HuH-7 (cell line): ENCODE results near the gene CRB2.
"Not testable (repeated sequence)": the region's sequence is repeated elsewhere in the genome, so short reads cannot be mapped to it uniquely, and the experiment has no call there.

Experiments used
- DNase-seq: peaks from one replicate; pipeline ENCODE4 v3.0.0; 2011; ENCODE audit warnings: low spot score

Gene CRB2

GRCh38 chr9:123329329-123329955, 26.6 kb upstream of the CRB2 start:
- no peak for DNase-seq

DNA sequence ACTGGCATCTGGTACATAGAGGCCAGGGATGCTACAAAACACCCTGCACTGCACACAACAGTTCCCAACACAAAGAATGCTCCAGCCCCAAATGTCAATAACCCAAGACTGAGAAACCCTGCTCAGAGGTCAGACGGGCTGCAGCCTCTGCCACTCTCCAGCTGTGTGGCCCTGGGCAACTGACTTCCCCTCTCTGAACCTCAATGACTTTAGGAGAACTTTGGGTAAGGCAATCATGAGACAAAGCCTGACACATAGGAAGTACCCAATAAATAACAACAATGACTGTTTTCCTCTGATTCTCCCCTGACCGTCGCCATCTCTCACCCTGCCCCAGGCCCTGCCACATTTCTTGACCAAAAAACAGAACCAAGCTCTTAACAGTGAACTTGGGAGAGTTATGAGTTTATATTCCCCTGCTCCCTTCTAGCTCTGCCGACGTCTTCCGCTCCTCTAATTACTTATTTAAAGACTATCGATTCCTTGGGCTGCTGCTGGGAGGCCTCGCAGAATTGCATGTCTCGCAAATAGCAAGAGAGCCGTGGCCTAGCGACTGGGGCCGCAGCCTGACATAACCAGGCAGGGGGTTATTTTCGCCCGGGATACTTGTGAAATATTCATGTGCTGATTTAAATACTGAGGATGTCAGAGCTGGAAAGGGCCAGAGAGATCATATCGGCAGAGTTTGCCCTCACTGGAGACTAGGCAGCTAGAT, 24.5 kb upstream of the CRB2 start:
- no peak for DNase-seq

- DNase-seq: not testable (repeated sequence)
Measured at GRCh38 chr9:123333058-123333669, 22.8 kb upstream of the CRB2 start.

DNA sequence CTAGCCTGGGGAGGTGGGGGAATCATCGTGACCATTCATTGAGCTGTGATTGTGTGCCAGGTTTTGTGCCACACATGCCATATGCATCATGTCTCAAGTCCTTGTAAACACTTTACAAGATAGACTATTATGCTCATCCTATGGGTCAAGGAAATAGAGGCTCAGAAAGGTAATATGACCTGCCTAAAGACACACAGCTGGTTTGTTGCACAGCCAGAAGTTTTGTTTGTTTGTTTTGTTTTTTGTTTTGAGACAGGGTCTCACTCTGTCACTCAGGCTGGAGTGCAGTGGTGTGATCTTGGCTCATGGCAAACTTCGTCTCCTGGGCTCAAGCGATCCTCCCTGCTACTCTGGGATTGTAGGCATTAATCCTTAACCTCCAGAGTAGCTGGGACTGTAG, 21.4 kb upstream of the CRB2 start:
- no peak for DNase-seq

DNA sequence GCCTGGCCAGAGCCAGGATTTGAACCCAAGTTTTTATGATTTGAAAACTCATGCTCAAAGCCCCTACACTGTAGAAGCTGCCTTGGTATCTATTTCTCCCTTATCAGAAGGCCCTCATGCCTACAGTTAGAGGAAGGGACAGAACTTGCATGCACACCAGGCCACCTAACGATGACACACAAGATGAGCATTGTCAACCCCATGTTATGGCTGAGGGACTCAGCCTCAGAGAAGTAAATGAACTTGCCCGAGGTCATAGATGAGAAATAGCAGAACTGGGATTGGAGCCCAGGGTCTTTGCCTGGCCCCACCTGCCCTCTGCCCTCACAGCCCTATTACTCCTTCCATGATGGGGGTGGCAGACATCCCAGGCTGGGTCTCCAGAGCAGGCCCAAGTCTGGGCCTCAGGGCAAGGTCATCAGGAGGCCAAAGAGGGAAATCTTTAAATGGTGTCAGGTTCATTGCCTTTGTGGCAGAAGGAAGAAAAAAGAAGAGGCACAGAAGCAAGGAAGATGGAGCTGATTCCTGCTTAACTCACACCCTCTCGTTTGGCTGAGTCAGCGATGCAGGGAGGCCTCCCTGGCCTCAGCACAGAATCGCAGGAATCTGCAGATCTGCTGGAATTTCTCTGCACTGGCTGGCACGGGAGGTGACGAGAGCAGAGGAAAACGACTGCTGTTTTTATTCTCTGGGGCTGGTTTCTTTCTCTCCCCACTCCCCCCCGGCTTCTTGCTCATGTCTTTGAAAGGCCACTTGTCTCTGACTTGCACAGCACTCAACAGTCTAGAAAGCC, 20.6 kb upstream of the CRB2 start:
- no peak for DNase-seq

DNA sequence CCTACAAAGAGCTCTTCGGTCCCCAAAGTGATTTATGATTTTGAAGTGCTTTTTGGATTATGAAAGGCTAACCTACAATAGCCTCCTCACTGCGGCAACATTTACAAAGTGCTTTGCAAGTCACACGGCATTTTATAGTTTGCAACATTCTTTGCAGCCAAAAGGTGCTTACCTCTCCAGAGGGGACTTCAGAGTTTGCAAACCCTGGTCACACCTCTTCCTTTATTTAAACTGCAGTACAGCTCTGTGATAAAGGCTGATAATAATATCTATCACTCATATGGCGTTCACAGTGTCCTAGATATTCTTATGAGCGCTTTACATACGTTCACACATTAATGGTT, 20.0 kb upstream of the CRB2 start:
- DNase-seq: no peak

DNA sequence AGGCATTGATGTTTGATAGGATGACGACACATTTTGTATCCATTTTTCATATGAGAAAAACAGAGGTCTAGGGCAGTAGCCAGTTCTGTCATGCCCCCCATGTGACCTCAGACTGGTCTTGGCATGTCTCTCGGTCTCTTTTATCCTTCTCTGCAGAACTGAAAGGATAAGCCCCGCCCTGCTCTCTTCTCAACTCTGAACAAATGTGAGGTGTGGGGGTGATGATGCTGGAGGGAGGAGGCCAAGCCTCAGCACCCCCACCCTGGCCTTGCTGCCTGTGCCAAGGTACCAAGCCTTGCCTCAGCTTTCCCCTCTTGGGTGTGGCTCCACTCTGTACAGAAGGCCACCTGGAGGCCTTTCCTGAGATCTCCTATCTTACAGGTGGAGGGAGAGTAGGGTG, 19.5 kb upstream of the CRB2 start:
- no peak for DNase-seq

- DNase-seq: no peak
Measured at GRCh38 chr9:123336959-123337358, 19.0 kb upstream of the CRB2 start.

DNA sequence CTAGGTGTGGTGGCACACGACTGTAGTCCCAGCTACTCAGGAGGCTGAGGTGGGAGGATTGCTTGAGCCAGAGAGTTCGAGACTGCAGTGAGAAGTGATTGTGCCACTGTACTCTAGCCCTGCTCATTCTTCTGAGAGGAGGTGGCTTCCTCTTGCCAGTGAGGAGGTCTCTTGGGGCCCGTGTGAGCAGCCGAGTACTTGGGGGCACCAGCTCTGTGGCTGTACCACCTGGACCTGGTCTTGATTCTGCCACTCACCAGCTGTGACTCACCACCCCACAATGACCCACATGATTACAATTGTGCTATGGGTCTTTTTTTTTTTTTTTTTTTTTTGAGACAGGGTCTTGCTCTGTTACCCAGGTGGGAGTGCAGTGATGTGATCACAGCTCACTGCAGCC, 18.0 kb upstream of the CRB2 start:
- DNase-seq: no peak

DNA sequence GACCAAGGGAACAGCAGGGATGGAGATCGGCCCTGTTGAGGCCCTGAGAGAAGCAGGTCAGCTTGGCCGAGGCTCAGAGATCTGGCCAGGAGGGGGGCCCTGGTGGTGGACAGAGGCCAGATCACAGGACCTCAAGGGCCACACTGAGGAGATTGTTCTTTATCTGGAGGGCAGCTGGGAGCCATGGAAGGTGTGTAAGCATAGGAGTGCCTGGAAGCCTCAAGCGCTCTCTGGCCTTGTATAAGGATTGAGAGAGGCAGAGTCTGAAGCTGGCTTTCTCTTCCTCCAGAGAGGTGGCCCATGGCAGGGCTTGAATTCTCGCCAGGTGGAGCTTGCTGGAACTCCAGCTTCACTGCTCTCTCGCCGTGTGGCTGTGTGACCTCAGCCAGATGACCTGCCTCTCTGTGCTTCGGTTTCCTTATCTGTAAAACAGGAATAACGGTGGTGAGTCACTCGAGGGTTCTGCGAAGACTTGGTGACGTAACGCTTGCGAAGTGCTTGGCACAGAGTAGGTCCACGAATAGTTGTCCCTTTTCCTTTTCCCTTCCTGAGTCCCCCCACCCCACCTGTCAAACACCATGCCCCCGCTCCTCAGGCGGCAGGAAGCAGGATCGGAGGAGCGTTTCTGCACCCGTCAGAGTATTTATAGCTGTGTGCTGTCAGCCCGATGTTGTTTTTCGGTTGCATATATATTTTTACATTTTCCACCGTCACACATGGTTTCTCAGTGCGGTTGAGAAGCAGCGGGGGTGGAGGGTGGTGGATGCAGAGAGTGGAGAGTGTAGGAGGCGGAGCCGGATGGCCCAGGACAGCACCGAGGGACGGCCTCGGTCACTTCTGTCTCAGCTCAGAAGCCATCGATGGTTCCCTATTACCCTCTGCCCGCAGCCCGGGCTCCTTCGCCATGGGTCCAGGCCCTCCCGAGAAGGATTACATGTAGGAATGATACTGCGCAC, 17.0 kb upstream of the CRB2 start:
- DNase-seq: no peak

DNA sequence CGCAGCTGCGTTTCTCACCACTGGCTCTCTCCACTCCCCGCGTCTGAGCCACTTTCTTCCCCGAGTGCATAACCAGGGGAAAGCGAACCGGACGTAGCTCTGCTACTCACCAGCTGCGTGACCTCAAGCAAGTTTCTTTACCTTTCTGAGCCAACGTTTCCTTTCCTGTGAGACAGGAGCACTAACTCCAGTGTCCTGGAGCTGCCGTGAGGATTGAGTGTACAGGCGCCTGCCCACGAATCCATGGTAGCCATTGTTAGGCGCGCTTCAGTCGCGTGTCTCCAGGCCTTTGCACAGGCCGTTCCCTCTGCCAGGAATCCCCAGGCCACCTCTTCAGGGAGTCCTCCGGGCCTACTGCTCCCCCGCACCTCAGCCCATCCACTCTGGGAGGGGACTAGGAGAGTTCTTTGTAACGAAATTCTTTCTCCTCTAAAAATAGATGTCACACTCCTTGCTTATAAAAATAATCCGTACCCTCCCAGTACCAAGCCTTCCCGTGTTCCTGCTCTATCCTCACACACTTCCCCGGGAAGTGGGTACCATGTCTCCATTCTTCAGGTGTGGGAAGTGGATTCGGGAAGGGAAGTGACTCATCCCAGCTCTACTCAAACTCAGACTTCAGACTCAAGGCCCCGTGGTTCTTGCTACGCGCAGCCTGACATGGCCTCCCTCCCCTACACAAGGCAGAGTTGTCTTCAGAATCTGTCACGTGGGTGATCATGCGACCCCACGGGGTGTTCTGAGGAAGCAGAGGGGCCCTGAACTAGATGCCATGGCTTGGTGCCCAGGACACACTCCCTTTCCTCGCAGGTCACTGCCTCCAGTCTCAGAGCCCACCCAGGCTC, 16.1 kb upstream of the CRB2 start:
- no peak for DNase-seq

DNA sequence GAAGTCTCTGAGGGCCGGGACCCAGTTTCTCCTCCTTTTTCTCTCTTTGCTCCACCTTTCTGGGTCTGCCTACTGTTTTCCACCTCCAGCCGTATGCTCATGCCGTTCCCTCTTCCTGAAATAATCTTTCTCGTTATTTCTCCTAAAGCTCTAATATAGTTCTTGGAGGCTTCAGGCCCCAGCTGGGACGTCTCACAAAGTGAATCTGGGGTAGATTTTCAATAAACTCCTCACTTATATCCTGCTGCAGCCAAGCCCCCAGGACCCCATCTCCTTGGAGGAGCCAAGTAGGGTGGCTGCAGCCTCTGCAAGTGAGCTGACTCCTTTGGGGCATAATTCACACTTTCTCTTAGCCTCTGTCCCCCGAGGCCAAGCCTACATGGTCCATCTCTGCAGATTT, 14.2 kb upstream of the CRB2 start:
- no peak for DNase-seq

DNA sequence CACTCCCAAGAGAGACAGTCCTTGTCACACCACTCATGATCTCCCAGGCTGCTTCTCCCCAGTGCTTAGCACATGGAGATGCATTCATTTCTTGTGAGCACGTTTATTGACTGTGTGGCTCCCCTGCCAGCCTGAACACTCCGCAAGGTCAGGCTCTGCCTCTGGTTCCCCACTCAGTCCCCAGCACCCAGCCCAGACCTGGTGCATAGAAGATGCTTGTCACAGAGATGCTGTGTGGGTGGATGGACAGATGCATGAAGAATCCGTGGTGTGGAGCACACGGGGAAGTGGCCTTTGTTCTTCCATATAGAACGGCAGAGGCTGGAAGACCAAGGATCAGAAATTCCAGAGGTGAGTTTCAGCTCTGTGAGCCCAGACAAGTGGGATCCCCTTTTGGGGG, 13.8 kb upstream of the CRB2 start:
- DNase-seq: no peak

DNA sequence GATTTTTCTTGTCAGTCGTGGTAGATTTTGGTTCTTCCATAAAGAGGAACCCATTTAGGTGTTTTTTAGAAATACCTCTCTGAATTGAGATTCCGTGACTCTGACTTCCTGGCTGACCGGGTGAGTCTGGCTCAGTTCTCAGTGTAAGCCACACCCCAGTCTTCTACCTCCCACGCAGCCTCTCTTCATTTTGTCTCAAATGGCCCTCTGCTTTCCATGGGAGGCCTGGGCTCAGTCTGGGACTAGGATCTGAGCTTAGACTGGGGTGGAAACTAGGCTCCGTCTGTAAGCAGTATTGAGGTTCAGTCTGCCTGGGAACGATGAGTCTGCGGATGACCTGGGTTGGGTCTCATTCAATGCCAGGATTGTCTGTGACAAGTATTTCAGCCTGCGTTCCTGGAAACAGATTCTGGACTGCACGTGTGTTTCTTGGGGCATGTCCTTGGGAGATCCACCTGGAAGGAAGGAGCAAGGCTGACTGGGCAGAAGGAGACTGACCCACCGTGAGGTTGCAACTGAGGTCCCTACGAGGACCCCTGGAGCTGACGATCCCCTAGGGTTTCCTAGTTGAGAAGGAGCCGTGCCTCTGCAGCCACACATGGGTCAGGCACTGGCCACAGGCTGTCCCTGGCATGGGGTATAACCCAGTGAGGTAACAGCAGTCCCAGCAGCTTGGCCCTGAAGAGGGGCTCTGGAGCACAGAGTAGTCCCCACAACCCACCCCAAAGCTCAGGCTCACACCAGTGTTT, 12.4 kb upstream of the CRB2 start:
- DNase-seq: no peak

DNA sequence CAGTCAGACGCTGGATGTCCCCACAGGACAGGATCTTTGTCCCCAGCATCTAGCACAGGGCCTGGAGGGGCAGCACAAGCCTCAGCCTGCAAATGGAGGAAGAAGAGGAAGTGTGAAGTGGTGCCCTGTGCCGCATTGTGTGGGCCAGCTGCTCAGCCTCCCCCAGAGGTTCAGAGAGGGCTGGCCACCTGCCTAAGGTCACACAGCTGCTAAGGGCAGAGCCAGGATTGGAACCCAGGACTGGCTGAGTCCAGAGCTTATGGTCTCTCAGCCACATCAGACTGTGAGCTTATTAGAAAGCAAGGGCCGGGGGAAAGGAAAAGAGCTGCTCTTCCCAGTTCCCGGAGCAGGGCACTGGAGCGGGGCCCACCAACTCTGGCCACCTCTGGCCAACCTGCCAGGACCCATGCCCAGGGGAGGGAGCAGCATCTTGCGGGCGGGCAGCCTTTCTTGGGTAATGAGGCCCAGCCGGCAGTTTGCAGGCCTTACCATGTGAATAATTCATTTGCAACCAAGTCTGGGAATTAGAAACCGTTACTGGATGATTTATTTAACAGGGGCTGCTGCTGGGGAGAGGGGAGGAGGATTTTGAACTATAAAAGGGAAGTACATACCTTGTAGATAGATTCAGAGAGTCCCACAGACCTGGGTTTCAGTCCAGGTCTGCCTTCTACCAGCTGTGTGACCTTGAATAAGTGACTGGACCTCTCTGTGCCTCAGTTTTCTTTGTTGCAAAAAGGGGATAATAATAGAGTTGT, 11.6 kb upstream of the CRB2 start:
- DNase-seq: no peak

DNA sequence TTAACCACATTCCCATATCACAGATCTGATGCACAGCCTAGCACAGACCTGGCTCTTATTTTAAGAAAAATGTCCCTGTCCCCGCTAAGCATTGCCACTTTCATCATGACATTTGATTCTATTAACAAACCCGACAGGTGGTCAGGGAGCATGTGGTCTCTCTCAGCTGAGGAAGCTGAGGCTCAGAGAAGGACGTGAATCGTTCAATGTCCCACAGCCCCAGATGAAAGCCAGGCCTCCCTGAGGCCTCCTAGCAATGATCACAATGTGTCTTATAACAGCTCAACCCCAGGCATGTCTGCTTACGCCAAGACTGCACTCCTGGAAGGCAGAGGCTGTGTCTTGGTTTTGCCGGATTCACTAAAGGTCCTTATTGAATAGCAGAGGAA, 10.4 kb upstream of the CRB2 start:
- DNase-seq: no peak

DNA sequence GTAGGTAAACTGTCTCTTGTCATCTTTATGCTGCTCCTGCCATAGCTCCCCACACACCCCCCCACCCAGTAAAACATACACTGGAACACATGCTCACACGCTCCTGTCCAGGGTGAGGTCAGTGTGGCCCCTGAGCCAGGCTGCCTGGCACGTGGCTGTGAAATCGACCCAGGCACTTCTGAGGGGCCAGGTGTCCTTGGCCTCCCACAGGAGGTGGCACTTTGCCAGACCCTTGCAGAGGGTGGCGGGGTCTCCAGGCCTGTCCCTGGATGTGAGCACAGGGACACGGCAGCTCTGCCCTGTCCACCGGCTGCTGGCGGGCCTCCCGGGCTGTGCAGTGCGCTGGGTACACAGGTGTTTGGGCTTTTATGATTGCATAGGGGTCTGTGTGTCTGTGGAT, 10.0 kb upstream of the CRB2 start:
- DNase-seq: no peak

- DNase-seq: no peak
Measured at GRCh38 chr9:123346826-123347225, 9.2 kb upstream of the CRB2 start.

DNA sequence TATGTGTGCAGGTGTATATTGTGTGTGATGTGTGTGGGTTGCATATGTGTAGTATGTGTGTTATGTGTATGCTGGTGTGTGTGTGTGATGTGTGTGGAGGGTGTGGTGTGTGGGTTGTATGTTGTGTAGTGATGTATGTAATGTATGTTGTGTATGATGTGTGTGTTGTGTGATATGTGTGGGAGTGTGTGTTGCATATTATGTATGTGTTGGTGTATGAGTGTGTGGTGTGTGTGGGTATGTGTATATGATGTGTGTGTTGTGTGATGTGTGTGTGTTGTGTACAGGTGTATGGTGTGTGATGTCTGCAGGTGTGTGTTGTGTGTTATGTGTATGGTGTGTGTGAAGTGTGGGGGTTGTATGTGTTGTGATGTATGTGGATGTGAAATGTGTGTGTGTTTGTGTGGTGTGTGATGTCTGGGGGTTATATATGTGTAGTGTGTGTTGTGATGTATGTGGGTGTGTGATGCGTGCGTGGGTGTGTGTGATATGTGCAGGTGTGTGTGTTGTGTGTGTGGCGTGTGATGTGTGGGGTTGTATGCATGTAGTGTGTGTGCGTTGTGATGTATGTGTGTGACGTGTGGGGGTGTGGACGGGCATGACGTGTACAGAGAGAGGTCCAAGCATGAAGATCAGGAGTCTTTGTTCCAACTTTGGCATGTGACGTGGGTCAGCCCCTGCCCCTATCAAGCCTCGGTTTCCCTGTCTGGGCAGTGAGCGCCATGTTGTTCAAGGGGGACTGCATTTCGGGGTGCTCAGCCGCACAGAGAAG, 8.5 kb upstream of the CRB2 start:
- DNase-seq: no peak
